Stimulated activated CD8-positive, alpha-beta memory T cell treated with anti-CD3 and anti-CD28 coated beads, Interleukin-7, amount 100 ng/mL, for 4 hours (primary cell): ENCODE measurements around the gene CEBPE.
"Not testable (repeated sequence)": the region's sequence is repeated elsewhere in the genome, so short reads cannot be mapped to it uniquely, and the experiment has no call there.

Experiments used
- DNase-seq, 2 donors: peaks; one replicate each; pipeline ENCODE4 v3.0.0-alpha.2; 2020; ENCODE audit warnings: low read depth in 2 of 2

CEBPE gene

GRCh38 chr14:23121361-23121771, 2.3 kb upstream of the CEBPE start:
- DNase-seq, result no peak

- DNase-seq, result peak; percentile 57 to 59
Measured at GRCh38 chr14:23120541-23121251, 1.6 kb upstream of the CEBPE start.

- DNase-seq, result no peak
Measured at GRCh38 chr14:23119363-23120327, 590 bp upstream of the CEBPE start.

- no peak for DNase-seq
Measured at GRCh38 chr14:23117371-23118020, 1.6 kb downstream of the CEBPE start.

GRCh38 chr14:23115918-23116317, 3.1 kb downstream of the CEBPE start:
- DNase-seq, result no peak

- DNase-seq, result no peak
Measured at GRCh38 chr14:23115039-23115731, 3.9 kb downstream of the CEBPE start.

- no peak for DNase-seq
Measured at GRCh38 chr14:23114669-23115038, 4.4 kb downstream of the CEBPE start.

- no peak for DNase-seq
Measured at GRCh38 chr14:23114120-23114458, 5.0 kb downstream of the CEBPE start.

GRCh38 chr14:23113431-23114119, 5.5 kb downstream of the CEBPE start:
- no peak for DNase-seq

- no peak for DNase-seq
Measured at GRCh38 chr14:23112359-23113178, 6.5 kb downstream of the CEBPE start.

GRCh38 chr14:23110579-23111365, 8.3 kb downstream of the CEBPE start:
- DNase-seq, result no peak

- DNase-seq, result no peak
Measured at GRCh38 chr14:23109769-23110168, 9.3 kb downstream of the CEBPE start.

GRCh38 chr14:23108169-23108568, 10.9 kb downstream of the CEBPE start:
- not testable (repeated sequence) for DNase-seq

- not testable (repeated sequence) for DNase-seq
Measured at GRCh38 chr14:23107620-23108019, 11.4 kb downstream of the CEBPE start.

- no peak for DNase-seq
Measured at GRCh38 chr14:23106747-23107045, 12.4 kb downstream of the CEBPE start.

GRCh38 chr14:23105348-23105824, 13.7 kb downstream of the CEBPE start:
- DNase-seq, result no peak

GRCh38 chr14:23104591-23105347, 14.3 kb downstream of the CEBPE start, which contains the start of gene CIROP:
Gene CIROP (minus strand): TSS chr14:23104989. CDS start chr14:23104920, 69 bp downstream.
- DNase-seq, result no peak

GRCh38 chr14:23104070-23104590, 14.9 kb downstream of the CEBPE start:
- DNase-seq, result no peak

- no peak for DNase-seq
Measured at GRCh38 chr14:23103581-23103980, 15.5 kb downstream of the CEBPE start.
